Measurements from ENCODE around the gene ASCC3.

ASCC3 gene

GRCh38 chr6:100577425-100577824 is 303.7 kb downstream of the ASCC3 start:
- no peak for DNase-seq (ENCODE audit: low read depth, low spot score)

GRCh38 chr6:100575921-100576320 is 305.2 kb downstream of the ASCC3 start:
- DNase-seq (ENCODE audit: low read depth, low spot score) = no peak

- DNase-seq (ENCODE audit: low read depth, low spot score) = no peak
Observed at GRCh38 chr6:100574836-100575235, 306.3 kb downstream of the ASCC3 start.

GRCh38 chr6:100573166-100573565 is 308.0 kb downstream of the ASCC3 start:
- peak; percentile 7 for DNase-seq (ENCODE audit: low read depth, low spot score)

GRCh38 chr6:100568255-100568654 is 312.9 kb downstream of the ASCC3 start:
- no peak for DNase-seq (ENCODE audit: low read depth, low spot score)

GRCh38 chr6:100566563-100566962 is 314.6 kb downstream of the ASCC3 start:
- DNase-seq (ENCODE audit: low read depth, low spot score) = no peak

- no peak for DNase-seq (ENCODE audit: low read depth, low spot score)
Observed at GRCh38 chr6:100565439-100566104, 315.6 kb downstream of the ASCC3 start.

- no peak for DNase-seq (ENCODE audit: low read depth, low spot score)
Observed at GRCh38 chr6:100559859-100560258, 321.3 kb downstream of the ASCC3 start.

GRCh38 chr6:100554228-100554627 is 326.9 kb downstream of the ASCC3 start:
- no peak for DNase-seq (ENCODE audit: low read depth, low spot score)

- no peak for DNase-seq (ENCODE audit: low read depth, low spot score)
Observed at GRCh38 chr6:100553243-100553642, 327.9 kb downstream of the ASCC3 start.

- peak; percentile 6 for DNase-seq (ENCODE audit: low read depth, low spot score)
Observed at GRCh38 chr6:100549406-100550167, 331.5 kb downstream of the ASCC3 start.

GRCh38 chr6:100538086-100538485 is 343.0 kb downstream of the ASCC3 start:
- no peak for DNase-seq (ENCODE audit: low read depth, low spot score)

GRCh38 chr6:100518588-100518987 is 362.5 kb downstream of the ASCC3 start:
- no peak for DNase-seq (ENCODE audit: low read depth, low spot score)

- DNase-seq (ENCODE audit: low read depth, low spot score) = no peak
Observed at GRCh38 chr6:100517633-100518032, 363.5 kb downstream of the ASCC3 start.

- DNase-seq (ENCODE audit: low read depth, low spot score) = no peak
Observed at GRCh38 chr6:100517106-100517505, 364.0 kb downstream of the ASCC3 start.

- DNase-seq (ENCODE audit: low read depth, low spot score) = no peak
Observed at GRCh38 chr6:100514660-100515059, 366.5 kb downstream of the ASCC3 start.

- DNase-seq (ENCODE audit: low read depth, low spot score) = no peak
Observed at GRCh38 chr6:100512203-100512862, 368.8 kb downstream of the ASCC3 start.

GRCh38 chr6:100509101-100509500 is 372.0 kb downstream of the ASCC3 start:
- no peak for DNase-seq (ENCODE audit: low read depth, low spot score)

GRCh38 chr6:100506651-100507050 is 374.5 kb downstream of the ASCC3 start:
- DNase-seq (ENCODE audit: low read depth, low spot score) = no peak

GRCh38 chr6:100504786-100505737 is 376.1 kb downstream of the ASCC3 start:
- peak; percentile 12 for DNase-seq (ENCODE audit: low read depth, low spot score)

- no peak for DNase-seq (ENCODE audit: low read depth, low spot score)
Observed at GRCh38 chr6:100503043-100503705, 378.0 kb downstream of the ASCC3 start.
